ENCODE results near the gene NKTR. TPM values are rescaled to one million over a fixed set of nuclear protein-coding genes. Genes with fewer than 3 reads are reported as not detected.

Gene NKTR
- total and polyA plus RNA-seq, 9 donors: 26.2 to 114 (median 79.8) TPM

DNA sequence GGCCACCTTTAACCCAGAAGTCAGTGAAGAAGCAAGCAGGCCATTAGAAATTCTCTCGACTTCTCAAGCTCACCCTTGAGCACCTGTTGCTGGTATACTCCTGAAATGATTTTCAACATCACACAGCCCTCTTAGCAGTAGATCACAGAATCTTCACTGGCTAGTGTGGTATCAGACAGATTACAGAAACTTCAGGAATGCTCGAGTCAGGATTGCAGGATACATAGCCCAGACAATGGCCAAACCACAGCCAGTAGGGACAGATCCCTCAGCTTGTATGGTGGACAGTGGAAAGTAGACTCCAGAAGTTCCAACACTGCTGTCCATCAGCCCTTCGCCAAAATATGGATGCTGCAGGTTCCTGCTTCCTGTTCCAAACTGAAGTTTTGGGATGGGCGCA lies 80.3 kb downstream of the NKTR start:
- TF ChIP-seq POLR2A (IDR thresholded peaks at IDR 0.05) (no peak), EP300 (IDR thresholded peaks at IDR 0.05) (no peak)
- TF ChIP-seq, protein P1, sequence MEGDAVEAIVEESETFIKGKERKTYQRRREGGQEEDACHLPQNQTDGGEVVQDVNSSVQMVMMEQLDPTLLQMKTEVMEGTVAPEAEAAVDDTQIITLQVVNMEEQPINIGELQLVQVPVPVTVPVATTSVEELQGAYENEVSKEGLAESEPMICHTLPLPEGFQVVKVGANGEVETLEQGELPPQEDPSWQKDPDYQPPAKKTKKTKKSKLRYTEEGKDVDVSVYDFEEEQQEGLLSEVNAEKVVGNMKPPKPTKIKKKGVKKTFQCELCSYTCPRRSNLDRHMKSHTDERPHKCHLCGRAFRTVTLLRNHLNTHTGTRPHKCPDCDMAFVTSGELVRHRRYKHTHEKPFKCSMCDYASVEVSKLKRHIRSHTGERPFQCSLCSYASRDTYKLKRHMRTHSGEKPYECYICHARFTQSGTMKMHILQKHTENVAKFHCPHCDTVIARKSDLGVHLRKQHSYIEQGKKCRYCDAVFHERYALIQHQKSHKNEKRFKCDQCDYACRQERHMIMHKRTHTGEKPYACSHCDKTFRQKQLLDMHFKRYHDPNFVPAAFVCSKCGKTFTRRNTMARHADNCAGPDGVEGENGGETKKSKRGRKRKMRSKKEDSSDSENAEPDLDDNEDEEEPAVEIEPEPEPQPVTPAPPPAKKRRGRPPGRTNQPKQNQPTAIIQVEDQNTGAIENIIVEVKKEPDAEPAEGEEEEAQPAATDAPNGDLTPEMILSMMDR (IDR thresholded peaks at IDR 0.05): no peak
- intact Hi-C loops (cut with DNase I): no loop called here
- Histone ChIP-seq H3K9me3 (no peaks in the 10 kb centered on the region), H3K36me3 (no peaks in the 10 kb centered on the region), H3K4me3 (no peak overlapping the region), H3K27ac (no peak overlapping the region), H3K4me1 (ENCODE audit: insufficient read depth) (peaks cover 1% of the 10 kb centered on the region), H3K27me3 (no peaks in the 10 kb centered on the region)
- peak in 1 of 5 donors; percentile 6 for DNase-seq
- 79 to 83% (median 80%) methylated on average over 4 of the region's 4 CpGs for WGBS, 3 donors

DNA sequence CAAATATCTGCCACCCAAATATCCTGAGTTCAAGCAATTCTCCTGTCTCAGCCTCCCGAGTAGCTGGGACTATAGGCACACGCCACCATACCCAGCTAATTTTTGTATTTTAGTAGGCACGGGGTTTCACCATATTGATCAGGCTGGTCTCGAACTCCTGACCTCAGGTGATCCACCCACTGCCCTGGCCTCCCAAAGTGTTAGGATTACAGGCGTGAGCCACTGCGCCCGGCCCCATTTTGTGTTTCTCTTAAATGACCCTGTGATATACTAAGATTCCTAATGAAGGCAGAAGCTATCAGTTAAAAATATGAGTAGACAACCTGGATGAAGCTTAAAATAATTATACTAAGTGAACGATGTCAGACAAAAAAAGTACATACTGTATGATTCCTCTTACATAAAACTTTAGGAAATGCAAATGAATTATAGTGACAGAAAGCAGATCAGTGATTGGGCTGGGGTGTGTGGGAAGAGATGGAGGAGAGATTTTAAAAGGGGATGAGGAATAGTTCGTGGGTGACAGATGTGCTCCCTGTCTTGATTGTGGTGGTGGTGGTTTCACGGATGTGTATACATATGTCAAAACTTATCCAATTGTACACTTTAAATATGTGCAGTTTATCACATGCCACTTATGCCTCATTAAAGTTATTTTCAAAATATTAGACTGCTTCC lies 81.0 kb downstream of the NKTR start:
- no peak overlapping the region for H3K4me3 ChIP-seq
- no peaks in the 10 kb centered on the region for H3K9me3 ChIP-seq
- intact Hi-C loops (cut with DNase I): no loop called here
- 78 to 83% (median 81%) methylated on average over 10 of the region's 10 CpGs for WGBS, 3 donors
- H3K4me1 ChIP-seq (ENCODE audit: insufficient read depth): peaks cover 3% of the 10 kb centered on the region
- no peak for TF ChIP-seq POLR2A (IDR thresholded peaks at IDR 0.05)
- no peak for TF ChIP-seq EP300 (IDR thresholded peaks at IDR 0.05)
- TF ChIP-seq, protein P1 (IDR thresholded peaks at IDR 0.05): no peak
- no peak for DNase-seq
- no peak overlapping the region for H3K27ac ChIP-seq
- H3K27me3 ChIP-seq: no peaks in the 10 kb centered on the region
- no peaks in the 10 kb centered on the region for H3K36me3 ChIP-seq

DNA sequence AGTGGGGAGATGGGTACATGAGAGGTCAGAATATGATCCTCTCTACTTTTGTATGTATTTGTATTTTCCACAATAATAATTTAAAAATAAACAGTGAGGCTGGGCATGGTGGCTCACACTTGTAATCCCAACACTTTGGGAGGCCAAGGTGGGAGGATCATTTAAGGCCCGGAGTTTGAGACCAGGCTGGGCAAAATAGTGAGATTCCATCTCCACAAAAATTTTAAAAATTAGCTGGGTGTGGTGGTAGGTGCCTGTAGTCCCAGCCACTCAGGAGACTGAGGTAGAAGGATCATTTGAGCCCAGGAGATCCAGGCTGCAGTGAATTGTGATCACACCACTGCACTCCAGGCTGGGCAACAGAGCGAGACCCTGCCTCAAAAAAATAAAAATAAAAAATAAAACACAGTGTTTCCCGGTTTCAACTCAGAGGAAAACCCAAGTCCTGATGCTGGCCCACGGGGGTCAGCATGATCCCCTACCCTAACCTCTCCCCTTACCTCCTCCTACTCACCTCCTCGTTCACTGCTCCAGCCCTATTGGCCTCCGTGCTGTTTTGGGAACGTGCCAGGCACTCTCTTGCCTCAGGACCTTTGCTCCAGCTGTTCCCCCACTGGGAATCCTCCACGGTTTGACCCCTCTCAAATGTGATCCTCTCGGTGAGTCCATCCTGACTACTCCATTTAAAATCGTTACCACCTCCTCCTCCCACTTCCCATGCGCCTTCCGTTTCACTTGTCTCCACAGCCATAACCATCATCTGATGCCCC lies 82.0 kb downstream of the NKTR start:
- Histone ChIP-seq H3K27me3 (no peaks in the 10 kb centered on the region), H3K36me3 (no peaks in the 10 kb centered on the region), H3K4me3 (no peak overlapping the region), H3K9me3 (no peaks in the 10 kb centered on the region), H3K4me1 (ENCODE audit: insufficient read depth) (peaks cover 3% of the 10 kb centered on the region), H3K27ac (no peak overlapping the region)
- TF ChIP-seq POLR2A (IDR thresholded peaks at IDR 0.05) (no peak), EP300 (IDR thresholded peaks at IDR 0.05) (no peak)
- TF ChIP-seq, protein P1 (IDR thresholded peaks at IDR 0.05): no peak
- intact Hi-C loops (cut with DNase I): no loop called here
- DNase-seq: peak in 3 of 5 donors; percentile 3 to 10 (median 8)
- WGBS, 3 donors: 66 to 71% (median 71%) methylated on average over 12 of the region's 12 CpGs

DNA sequence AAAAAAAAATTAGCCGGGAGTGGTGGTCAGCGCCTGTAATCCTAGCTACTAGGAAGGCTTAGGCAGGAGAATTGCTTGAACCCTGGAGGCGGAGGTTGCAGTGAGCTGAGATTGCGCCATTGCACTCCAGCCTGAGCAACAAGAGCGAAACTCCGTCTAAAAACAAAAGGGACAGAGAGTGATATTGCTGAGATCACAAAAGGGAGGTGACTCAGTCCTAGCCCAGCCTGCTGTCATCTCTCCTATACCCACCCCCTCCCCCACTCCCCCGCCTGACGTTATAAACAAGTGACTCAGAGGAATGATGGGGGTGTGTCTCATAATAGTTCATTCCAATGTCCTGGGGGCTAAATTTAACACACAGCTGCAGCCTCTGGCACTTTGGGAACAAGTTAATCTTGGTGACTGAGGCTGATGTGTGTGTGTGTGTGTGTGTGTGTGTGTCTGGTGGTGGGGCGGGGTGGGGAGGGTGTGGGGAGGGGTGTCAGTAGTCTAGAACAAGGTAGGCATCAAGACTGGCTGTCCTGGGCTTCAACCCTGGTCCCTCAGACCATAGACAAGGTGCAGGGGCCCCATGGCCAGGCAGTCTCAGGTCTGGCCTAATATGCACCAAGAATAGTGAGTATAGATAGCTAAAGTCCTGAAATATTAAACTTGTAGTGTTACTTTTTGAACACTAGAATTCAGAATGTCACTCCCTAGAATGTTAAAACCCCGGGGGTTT lies 83.6 kb downstream of the NKTR start:
- peak in 2 of 5 donors; percentile 31 to 47 for DNase-seq
- no peak overlapping the region for H3K4me3 ChIP-seq
- no peaks in the 10 kb centered on the region for H3K36me3 ChIP-seq
- no peaks in the 10 kb centered on the region for H3K27me3 ChIP-seq
- peaks cover 3% of the 10 kb centered on the region for H3K4me1 ChIP-seq (ENCODE audit: insufficient read depth)
- no peak overlapping the region for H3K27ac ChIP-seq
- no peaks in the 10 kb centered on the region for H3K9me3 ChIP-seq
- intact Hi-C loops (cut with DNase I): no loop called here
- TF ChIP-seq POLR2A (IDR thresholded peaks at IDR 0.05): no peak
- no peak for TF ChIP-seq EP300 (IDR thresholded peaks at IDR 0.05)
- TF ChIP-seq, protein P1 (IDR thresholded peaks at IDR 0.05): no peak
- WGBS, 3 donors: 54 to 58% (median 58%) methylated on average over 10 of the region's 10 CpGs
